Nephron (organoid): Measurements from ENCODE around the gene AGPAT2.

Source experiments
- H3K27ac Mint-ChIP-seq, 3 experiments: 2 replicates each; pipeline ENCODE4 v1.8.0; 2020; ENCODE audit warnings: mixed read lengths in 3 of 3, mild to moderate bottlenecking in 2 of 3, moderate library complexity in 1 of 3
- H3K27me3 Mint-ChIP-seq: 2 replicates; pipeline ENCODE4 v1.8.0; 2021; ENCODE audit warnings: low read depth, mild to moderate bottlenecking, moderate library complexity, mixed read lengths
- H3K36me3 Mint-ChIP-seq: 2 replicates; pipeline ENCODE4 v1.8.0; 2020; ENCODE audit warnings: low read depth, mixed read lengths
- H3K4me1 Mint-ChIP-seq: 2 replicates; pipeline ENCODE4 v1.8.0; 2020; ENCODE audit warnings: mixed read lengths
- H3K4me3 Mint-ChIP-seq, 3 experiments: 2 replicates each; pipeline ENCODE4 v1.8.0; 2020; ENCODE audit warnings: mild to moderate bottlenecking in 3 of 3, mixed read lengths in 3 of 3, moderate library complexity in 2 of 3
- H3K9me3 Mint-ChIP-seq: 2 replicates; pipeline ENCODE4 v1.8.0; 2020; ENCODE audit warnings: mixed read lengths
- TF ChIP-seq, protein P1 (sequence below), 3 experiments: fragments of 200-600 bp; sonication (generic); IDR thresholded peaks; one replicate each; pipeline ENCODE4 v1.5.0; 2021; ENCODE audit warnings: antibody characterized with exemption in 3 of 3; ENCODE audit not compliant: unreplicated experiment in 3 of 3

AGPAT2 gene

DNA sequence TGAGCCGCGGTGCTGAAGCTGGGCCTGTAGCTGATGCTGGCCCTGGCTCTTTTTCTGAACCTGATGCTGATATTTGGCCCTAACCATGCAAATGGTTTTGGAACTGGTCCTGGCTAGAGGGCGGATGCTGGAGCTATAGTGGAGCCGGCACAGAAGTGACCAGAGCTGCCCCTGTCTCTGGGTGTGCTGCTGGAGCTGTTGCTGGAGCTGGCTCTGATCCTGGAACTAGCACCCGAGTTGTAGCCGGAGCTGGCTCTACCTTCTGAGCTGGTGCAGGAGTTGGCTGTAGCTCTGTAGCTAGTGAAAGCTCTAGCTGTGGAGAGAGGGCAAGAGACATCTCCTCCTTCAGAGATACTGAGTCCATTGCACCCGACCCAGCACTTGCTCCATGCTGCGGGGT is 42.7 kb upstream of the AGPAT2 start:
- H3K4me1 Mint-ChIP-seq: peaks cover 9% of the 10 kb centered on the region
- peaks cover 14% of the 10 kb centered on the region for H3K36me3 Mint-ChIP-seq
- H3K4me3 Mint-ChIP-seq: peak overlapping the region; percentile 70 to 76 (median 74)
- H3K9me3 Mint-ChIP-seq: no peaks in the 10 kb centered on the region
- H3K27ac Mint-ChIP-seq: no peak overlapping the region
- peaks cover 10% of the 10 kb centered on the region for H3K27me3 Mint-ChIP-seq
- TF ChIP-seq, protein P1, sequence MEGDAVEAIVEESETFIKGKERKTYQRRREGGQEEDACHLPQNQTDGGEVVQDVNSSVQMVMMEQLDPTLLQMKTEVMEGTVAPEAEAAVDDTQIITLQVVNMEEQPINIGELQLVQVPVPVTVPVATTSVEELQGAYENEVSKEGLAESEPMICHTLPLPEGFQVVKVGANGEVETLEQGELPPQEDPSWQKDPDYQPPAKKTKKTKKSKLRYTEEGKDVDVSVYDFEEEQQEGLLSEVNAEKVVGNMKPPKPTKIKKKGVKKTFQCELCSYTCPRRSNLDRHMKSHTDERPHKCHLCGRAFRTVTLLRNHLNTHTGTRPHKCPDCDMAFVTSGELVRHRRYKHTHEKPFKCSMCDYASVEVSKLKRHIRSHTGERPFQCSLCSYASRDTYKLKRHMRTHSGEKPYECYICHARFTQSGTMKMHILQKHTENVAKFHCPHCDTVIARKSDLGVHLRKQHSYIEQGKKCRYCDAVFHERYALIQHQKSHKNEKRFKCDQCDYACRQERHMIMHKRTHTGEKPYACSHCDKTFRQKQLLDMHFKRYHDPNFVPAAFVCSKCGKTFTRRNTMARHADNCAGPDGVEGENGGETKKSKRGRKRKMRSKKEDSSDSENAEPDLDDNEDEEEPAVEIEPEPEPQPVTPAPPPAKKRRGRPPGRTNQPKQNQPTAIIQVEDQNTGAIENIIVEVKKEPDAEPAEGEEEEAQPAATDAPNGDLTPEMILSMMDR (IDR thresholded peaks at IDR 0.05; ENCODE audit: unreplicated experiment in 3 of 3): no peak

DNA sequence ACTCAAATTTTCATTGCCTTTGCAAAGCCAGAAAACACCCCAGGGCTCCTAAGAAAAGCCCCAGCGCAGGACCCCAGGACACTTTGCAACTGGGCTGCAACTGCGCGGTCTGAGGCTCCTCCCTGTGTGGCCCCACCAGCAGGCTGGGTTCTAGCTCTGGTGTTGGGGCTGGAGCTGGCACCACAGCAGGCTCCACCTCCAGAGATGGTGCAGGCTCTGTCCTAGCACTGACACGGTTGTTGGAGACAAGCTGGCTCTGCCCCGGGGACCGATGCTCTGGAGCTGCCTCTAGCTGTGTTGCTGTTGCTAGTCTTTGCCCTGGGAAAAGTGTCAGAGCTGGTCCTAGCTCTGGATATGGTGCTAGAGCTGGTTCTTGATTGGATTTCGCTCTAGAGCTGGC is 41.9 kb upstream of the AGPAT2 start:
- TF ChIP-seq, protein P1 (IDR thresholded peaks at IDR 0.05; ENCODE audit: unreplicated experiment in 3 of 3): no peak
- Mint-ChIP-seq H3K27ac (no peak overlapping the region), H3K36me3 (peaks cover 20% of the 10 kb centered on the region), H3K4me3 (peak overlapping the region; percentile 70 to 76 (median 74)), H3K27me3 (peaks cover 10% of the 10 kb centered on the region), H3K9me3 (no peaks in the 10 kb centered on the region), H3K4me1 (peaks cover 9% of the 10 kb centered on the region)

DNA sequence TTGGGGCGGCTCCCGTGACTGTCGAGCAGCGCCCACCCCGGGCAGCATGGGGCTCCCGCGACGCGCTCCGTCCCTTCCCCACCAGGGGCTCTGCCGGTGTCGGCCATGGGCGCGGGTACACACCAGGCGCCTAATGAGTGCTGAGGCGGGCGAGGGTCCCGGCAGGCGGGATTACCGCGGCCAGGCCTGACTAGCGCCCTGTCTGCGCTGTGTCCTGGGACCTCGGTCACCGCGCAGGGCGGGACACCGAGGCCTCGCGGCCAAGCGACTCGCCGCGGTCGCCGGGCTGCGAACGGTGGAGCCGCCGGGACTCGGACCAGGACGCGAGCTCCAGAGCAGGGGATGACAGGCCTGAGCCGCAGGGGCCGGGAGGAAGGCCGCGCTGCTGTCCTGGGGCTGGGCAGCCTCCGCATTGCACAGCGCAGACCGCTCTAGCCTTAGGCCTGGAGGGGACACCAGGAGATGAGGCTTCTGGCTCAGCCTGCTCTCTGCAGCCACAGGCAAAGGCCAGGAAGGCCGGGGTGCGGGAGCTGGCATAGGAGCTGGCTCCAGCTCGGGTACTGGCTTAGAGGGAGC is 41.4 kb upstream of the AGPAT2 start:
- TF ChIP-seq, protein P1 (IDR thresholded peaks at IDR 0.05; ENCODE audit: unreplicated experiment in 3 of 3): no peak
- peak overlapping the region; percentile 74 to 76 (median 75) for H3K4me3 Mint-ChIP-seq
- no peak overlapping the region for H3K27ac Mint-ChIP-seq
- peaks cover 25% of the 10 kb centered on the region for H3K36me3 Mint-ChIP-seq
- H3K27me3 Mint-ChIP-seq: peaks cover 6% of the 10 kb centered on the region
- peaks cover 9% of the 10 kb centered on the region for H3K4me1 Mint-ChIP-seq
- no peaks in the 10 kb centered on the region for H3K9me3 Mint-ChIP-seq

DNA sequence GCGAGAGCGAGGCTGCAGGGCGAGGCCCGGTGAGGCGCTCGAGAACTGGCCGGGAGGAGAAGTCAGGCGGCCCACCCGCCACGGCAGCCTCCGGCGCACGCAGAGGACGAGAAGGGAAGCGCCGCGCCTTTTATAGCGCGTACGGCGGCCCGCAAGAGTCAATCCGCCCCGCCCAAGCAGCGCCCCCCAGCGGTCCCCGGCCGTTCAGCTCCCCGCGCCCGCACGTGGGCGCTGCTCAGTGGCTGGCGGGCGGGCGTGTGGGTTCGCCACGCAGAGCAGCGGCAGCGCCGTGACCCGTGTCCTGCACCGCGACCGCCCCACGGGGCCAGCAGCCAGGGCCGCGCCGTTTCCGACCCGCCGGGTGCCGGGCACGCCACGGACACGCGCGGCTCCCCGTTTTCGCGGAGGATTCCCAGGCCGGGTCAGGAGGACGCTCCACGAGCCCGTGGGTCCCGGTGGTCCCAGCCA is 40.9 kb upstream of the AGPAT2 start:
- H3K27me3 Mint-ChIP-seq: peaks cover 5% of the 10 kb centered on the region
- no peaks in the 10 kb centered on the region for H3K9me3 Mint-ChIP-seq
- no peak overlapping the region for H3K27ac Mint-ChIP-seq
- peaks cover 27% of the 10 kb centered on the region for H3K36me3 Mint-ChIP-seq
- peaks cover 9% of the 10 kb centered on the region for H3K4me1 Mint-ChIP-seq
- H3K4me3 Mint-ChIP-seq: peak overlapping the region; percentile 77 to 99 (median 97)
- TF ChIP-seq, protein P1 (IDR thresholded peaks at IDR 0.05; ENCODE audit: unreplicated experiment in 3 of 3): peak; percentile 87 to 96 (median 90)

DNA sequence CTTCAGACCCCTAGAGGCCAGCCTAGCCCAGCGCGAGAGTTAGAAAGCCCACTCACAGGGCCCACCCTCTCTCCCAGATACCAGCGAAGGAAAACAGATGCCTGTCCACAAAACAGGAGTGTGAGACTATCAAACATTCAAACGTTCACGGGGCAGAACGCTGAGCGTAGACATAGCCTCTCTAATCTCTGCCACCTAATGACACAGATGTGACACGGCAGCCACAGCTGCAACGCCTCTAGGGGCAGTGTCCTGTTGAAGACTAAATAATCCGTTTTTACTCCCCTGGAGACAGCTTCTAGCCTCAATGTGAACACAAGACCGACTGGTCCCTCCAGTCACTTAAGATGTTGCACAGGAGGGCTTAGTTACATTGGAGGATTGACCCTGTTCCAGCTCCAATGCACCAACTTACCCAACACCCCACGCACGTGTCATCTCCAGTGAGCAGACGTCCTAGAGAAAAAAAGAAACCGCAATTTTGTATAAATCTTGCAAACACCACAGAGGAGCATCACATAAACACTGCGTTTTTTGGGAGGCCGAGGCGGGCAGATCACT is 39.5 kb upstream of the AGPAT2 start:
- TF ChIP-seq, protein P1 (IDR thresholded peaks at IDR 0.05; ENCODE audit: unreplicated experiment in 3 of 3): peak; percentile 12 to 35 (median 16)
- H3K4me3 Mint-ChIP-seq: peak overlapping the region; percentile 97 to 99 (median 99)
- H3K36me3 Mint-ChIP-seq: peaks cover 27% of the 10 kb centered on the region
- H3K4me1 Mint-ChIP-seq: peaks cover 9% of the 10 kb centered on the region
- H3K27ac Mint-ChIP-seq: peak overlapping the region; percentile 79 to 96 (median 80)
- peaks cover 5% of the 10 kb centered on the region for H3K27me3 Mint-ChIP-seq
- no peaks in the 10 kb centered on the region for H3K9me3 Mint-ChIP-seq

DNA sequence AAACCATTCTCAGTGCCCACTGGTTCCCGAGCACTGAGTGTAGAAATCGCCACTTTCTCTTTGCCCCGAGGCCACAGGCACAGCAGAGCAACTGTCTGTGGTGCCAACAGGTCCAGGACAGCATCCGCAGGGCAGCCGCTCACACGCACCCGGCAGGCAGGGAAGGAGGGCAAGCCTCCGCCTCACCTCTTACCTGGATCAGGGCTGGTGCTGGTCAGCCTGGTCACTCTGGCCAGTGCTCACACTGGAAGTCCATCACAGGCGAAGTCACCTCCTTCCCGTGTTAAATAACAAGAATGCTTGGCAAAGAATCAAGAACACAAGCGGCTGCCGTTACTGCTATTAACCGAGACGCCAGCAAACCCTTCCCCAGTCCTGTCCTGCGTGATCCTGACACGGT is 38.9 kb upstream of the AGPAT2 start:
- peaks cover 12% of the 10 kb centered on the region for H3K4me1 Mint-ChIP-seq
- peaks cover 29% of the 10 kb centered on the region for H3K36me3 Mint-ChIP-seq
- H3K9me3 Mint-ChIP-seq: no peaks in the 10 kb centered on the region
- TF ChIP-seq, protein P1 (IDR thresholded peaks at IDR 0.05; ENCODE audit: unreplicated experiment in 3 of 3): no peak
- peak overlapping the region in 2 of 3 experiments; percentile 79 to 80 for H3K27ac Mint-ChIP-seq
- H3K4me3 Mint-ChIP-seq: peak overlapping the region; percentile 97 to 99 (median 99)
- peaks cover 5% of the 10 kb centered on the region for H3K27me3 Mint-ChIP-seq
